Endothelial cell of umbilical vein (primary cell): ENCODE data around the gene USHBP1.
A peak's percentile ranks its signal among the peaks of the same experiment; 100 is the strongest.

Source experiments
- CTCF ChIP-seq, 2 donors: IDR thresholded peaks; 1 replicate in 1 of 2; 2 replicates in 1 of 2; pipeline ENCODE4 v1.5.1; 2011; ENCODE audit warnings: low read length in 2 of 2, mild to moderate bottlenecking in 2 of 2, moderate library complexity in 2 of 2, control low read depth in 1 of 2, inconsistent platforms in 1 of 2, low read depth in 1 of 2; ENCODE audit not compliant: insufficient read depth in 1 of 2; ENCODE audit errors: extremely low read depth in 1 of 2
- EZH2 ChIP-seq: IDR thresholded peaks from 2 replicates; pipeline ENCODE4 v1.6.1; 2012; ENCODE audit warnings: borderline replicate concordance, low read depth, mild to moderate bottlenecking, moderate library complexity, low read length, inconsistent platforms; ENCODE audit not compliant: severe bottlenecking
- FOS ChIP-seq: IDR thresholded peaks from 2 replicates; pipeline ENCODE4 v1.6.1; 2011; ENCODE audit warnings: mild to moderate bottlenecking, low read length, moderate library complexity, borderline replicate concordance; ENCODE audit not compliant: insufficient read depth
- GATA2 ChIP-seq: IDR thresholded peaks from 2 replicates; pipeline ENCODE4 v1.7.0; 2011; ENCODE audit warnings: low read depth, mild to moderate bottlenecking, moderate library complexity, mixed read lengths, low read length; ENCODE audit not compliant: insufficient read length, insufficient read depth
- MAX ChIP-seq: IDR thresholded peaks from 2 replicates; pipeline ENCODE4 v1.6.1; 2011; ENCODE audit not compliant: insufficient read depth, insufficient read length
- MYC ChIP-seq: IDR thresholded peaks from one replicate; pipeline ENCODE4 v1.6.1; 2011; ENCODE audit warnings: mild to moderate bottlenecking, low read depth, low read length
- POLR2A ChIP-seq: IDR thresholded peaks from 2 replicates; pipeline ENCODE4 v1.6.1; 2012; ENCODE audit warnings: low read depth, mild to moderate bottlenecking, control low read depth, low read length
- POLR2AphosphoS5 ChIP-seq: IDR thresholded peaks from 2 replicates; pipeline ENCODE4 v1.6.1; 2012; ENCODE audit warnings: low read depth, mild to moderate bottlenecking, control low read depth, low read length, moderate library complexity; ENCODE audit not compliant: insufficient read depth

- TF ChIP-seq EZH2 (no peak), CTCF (IDR thresholded peaks at IDR 0.05; ENCODE audit: extremely low read depth in 1 of 2, insufficient read depth in 1 of 2, low read depth in 1 of 2, low read length in 2 of 2) (peak; percentile 78 to 87), POLR2AphosphoS5 (peak; percentile 91), POLR2A (peak; percentile 86), GATA2 (no peak), MYC (peak; percentile 24), MAX (peak; percentile 35), FOS (peak; percentile 57)
Measured at GRCh38 chr19:17305517-17306284, 41.2 kb upstream of the USHBP1 start, which contains the start of gene MRPL34.
